HUES48 (cell line): ENCODE results near the gene SMURF2.

ENCODE experiments used
- H3K27ac ChIP-seq: one replicate; pipeline ENCODE4 v1.7.0; 2013; ENCODE audit warnings: low read depth, low read length, inconsistent platforms
- H3K27me3 ChIP-seq: 2 replicates; pipeline ENCODE4 v1.6.1; 2013; ENCODE audit warnings: mild to moderate bottlenecking, low read length; ENCODE audit not compliant: control insufficient read depth, insufficient read depth
- H3K36me3 ChIP-seq: 2 replicates; pipeline ENCODE4 v1.6.1; 2013; ENCODE audit warnings: low read length; ENCODE audit not compliant: control insufficient read depth, insufficient read depth
- H3K4me1 ChIP-seq: 2 replicates; pipeline ENCODE4 v1.6.1; 2013; ENCODE audit warnings: mild to moderate bottlenecking, low read length; ENCODE audit not compliant: control insufficient read depth, insufficient read depth
- H3K4me3 ChIP-seq: 2 replicates; pipeline ENCODE4 v1.5.1; 2013; ENCODE audit warnings: mild to moderate bottlenecking, low read depth, low read length
- H3K9ac ChIP-seq: 2 replicates; pipeline ENCODE4 v1.6.1; 2013; ENCODE audit warnings: mild to moderate bottlenecking, low read depth, low read length, moderate library complexity
- H3K9me3 ChIP-seq: 2 replicates; pipeline ENCODE4 v1.6.1; 2013; ENCODE audit warnings: low read length; ENCODE audit not compliant: control insufficient read depth, insufficient read depth

The SMURF2 gene

DNA sequence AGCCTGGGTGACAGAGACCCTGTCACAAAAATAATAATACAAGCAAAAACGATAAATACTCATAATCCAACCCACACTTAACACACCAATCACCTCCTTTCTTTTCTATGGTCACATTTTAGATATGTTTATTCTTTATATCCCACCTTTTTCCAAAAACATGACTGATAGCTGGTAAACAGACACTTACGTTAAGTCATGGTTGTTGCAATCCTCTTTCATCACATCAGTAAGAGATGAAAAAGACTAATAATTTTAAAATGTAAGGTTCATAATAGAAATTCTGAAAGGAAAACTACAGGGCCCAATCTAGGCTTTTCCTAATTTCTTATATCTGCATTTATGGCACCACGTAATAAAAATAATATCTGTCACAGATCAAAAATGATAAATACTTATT lies 10.2 kb downstream of the SMURF2 start:
- Histone ChIP-seq H3K36me3 (no peaks in the 10 kb centered on the region), H3K27ac (no peak overlapping the region), H3K27me3 (no peaks in the 10 kb centered on the region), H3K4me3 (no peak overlapping the region), H3K4me1 (peaks cover 5% of the 10 kb centered on the region; the same call in 1 of the 2 replicates), H3K9ac (no peak overlapping the region), H3K9me3 (no peaks in the 10 kb centered on the region)

DNA sequence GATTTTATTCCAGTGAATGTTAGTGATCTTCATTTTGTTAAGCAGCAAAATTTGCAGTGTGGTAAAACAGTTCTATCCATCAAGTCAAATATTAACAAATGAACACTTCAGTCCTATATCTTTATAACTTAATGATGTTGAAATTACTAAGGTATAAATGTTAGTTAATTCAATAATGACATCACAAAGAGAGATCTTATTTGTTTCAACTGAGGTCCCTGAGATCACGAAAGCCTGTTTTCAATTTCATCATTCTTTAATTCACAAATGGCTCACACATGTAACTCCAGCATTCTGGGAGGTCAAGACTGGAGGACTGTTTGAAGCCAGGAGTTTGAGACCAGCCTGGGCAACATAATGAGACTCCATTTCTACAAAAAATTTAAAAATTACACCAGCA lies 13.9 kb downstream of the SMURF2 start:
- no peaks in the 10 kb centered on the region for H3K27me3 ChIP-seq
- no peak overlapping the region for H3K9ac ChIP-seq
- H3K4me1 ChIP-seq = no peaks in the 10 kb centered on the region
- no peak overlapping the region for H3K4me3 ChIP-seq
- no peaks in the 10 kb centered on the region for H3K36me3 ChIP-seq
- no peaks in the 10 kb centered on the region for H3K9me3 ChIP-seq
- H3K27ac ChIP-seq = no peak overlapping the region

DNA sequence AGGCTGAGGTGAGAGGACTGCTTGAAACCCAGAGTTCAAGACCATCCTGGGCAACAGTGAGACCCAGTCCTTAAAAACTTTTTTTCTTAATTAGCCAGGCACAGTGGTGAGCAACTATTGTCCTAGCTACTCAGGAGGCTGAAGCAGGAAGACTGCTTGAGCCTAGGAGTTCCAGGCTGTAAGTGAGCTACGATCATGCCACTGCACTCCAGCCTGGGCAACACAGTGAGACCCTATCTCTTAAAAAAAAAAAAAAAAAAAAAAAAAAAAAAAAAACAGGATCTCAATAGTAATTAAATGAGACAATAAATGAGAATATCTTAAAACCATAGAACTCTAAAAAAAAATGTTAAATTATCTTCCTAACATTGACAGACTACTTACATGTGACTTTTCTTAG lies 14.3 kb downstream of the SMURF2 start:
- Histone ChIP-seq H3K9me3 (no peaks in the 10 kb centered on the region), H3K4me3 (no peak overlapping the region), H3K27me3 (no peaks in the 10 kb centered on the region), H3K4me1 (no peaks in the 10 kb centered on the region), H3K27ac (no peak overlapping the region), H3K36me3 (no peaks in the 10 kb centered on the region), H3K9ac (no peak overlapping the region)

DNA sequence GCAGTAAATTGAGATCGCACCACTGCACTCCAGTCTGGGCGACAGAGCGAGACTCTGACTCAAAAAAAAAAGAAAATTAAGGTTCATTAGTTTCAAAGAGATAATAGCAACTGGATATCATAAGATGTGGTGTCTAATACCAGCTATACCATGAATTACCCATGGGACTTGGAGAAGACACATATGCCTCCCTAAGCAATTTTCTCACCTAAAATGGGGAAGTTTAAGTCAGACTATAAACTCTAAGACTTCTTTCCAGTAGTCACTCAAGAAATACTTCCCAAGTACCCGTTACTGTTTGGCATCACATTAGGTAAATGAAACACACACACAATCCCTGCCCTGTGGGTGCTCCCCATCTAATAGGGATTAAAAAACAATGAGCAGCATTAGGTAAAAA lies 22.6 kb downstream of the SMURF2 start:
- Histone ChIP-seq H3K36me3 (no peaks in the 10 kb centered on the region), H3K4me3 (no peak overlapping the region), H3K9me3 (no peaks in the 10 kb centered on the region), H3K27ac (no peak overlapping the region), H3K9ac (no peak overlapping the region), H3K4me1 (no peaks in the 10 kb centered on the region), H3K27me3 (no peaks in the 10 kb centered on the region)

DNA sequence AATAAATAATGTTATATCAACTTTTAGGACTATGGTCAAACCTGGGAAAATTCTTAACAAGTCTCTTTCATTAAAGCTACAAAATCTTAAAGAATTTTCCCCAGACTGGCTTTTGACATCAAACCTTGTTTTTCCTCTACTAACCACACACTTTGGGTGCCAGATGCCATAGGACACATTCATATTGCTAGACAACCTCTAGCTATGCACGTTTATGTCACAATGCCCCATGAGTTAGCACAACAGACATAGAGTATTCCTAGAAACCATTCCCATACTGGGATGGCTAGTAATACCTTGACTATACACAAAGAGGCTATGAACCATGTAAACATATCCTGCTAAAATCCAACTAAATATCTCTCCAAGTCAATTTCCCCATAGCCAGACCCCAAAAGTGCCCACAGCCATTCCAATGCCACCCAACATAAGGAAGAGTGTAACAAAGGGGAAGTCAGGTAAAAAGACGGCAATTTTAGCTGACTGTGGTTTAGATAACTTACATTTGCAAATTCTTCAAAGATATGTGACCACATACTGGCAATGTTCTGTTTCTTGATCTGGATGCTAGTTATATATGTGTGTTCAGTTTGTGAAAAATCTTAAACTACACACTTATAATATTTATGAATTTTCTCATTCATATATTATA lies 23.4 kb downstream of the SMURF2 start:
- Histone ChIP-seq H3K4me1 (no peaks in the 10 kb centered on the region), H3K4me3 (no peak overlapping the region), H3K27me3 (no peaks in the 10 kb centered on the region), H3K9ac (no peak overlapping the region), H3K27ac (no peak overlapping the region), H3K9me3 (no peaks in the 10 kb centered on the region), H3K36me3 (no peaks in the 10 kb centered on the region)

DNA sequence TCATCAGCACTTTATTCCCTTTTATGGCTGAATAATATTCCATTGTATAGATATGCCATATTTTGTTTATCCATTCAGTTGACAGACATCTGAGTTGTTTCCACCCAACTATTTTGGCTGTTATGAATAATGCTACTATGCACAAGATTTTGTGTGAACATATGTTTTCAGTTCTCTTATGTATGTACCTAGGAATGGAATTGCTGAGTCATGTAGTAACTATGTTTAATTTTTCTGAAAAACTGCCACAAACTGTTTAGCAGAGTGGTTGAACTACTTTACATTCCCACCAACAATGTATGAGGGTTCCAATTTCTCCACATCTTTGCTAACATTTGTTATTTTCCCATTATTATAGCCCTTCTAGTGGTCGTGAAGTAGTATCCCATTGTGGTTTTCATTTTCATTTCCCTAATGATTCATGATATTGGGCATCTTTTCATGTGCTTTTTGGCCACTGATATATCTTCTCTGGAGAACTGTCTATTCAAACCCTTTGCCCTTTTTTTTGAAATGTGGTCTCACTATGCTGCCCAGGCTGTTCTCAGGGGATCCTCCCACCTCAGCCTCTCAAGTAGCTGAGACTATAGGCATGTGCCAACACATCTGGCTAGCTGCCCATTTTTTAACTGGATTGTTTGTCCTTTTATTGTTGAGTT lies 26.3 kb downstream of the SMURF2 start:
- no peaks in the 10 kb centered on the region for H3K27me3 ChIP-seq
- no peak overlapping the region for H3K9ac ChIP-seq
- H3K36me3 ChIP-seq = no peaks in the 10 kb centered on the region
- no peaks in the 10 kb centered on the region for H3K9me3 ChIP-seq
- no peak overlapping the region for H3K27ac ChIP-seq
- no peak overlapping the region for H3K4me3 ChIP-seq
- H3K4me1 ChIP-seq = no peaks in the 10 kb centered on the region

DNA sequence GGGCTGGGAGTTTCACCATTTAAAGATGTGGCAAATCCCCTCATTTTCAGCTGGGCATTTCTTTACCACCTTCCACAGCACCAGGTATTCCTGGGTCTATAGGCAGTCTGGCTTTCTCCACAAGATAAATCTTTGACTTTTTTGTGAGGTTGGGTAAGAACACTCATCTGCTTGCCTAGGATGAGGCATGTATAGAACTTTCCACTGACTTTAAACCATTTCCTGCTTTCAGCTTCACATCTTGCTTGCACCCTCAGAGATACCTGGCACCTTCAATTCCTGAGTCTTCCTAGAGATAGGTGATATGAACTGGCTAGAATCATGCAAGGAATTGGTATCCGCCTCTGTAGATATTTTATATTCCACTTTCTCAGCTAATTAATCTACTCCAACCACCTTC lies 27.9 kb downstream of the SMURF2 start:
- Histone ChIP-seq H3K36me3 (no peaks in the 10 kb centered on the region), H3K4me1 (no peaks in the 10 kb centered on the region), H3K4me3 (no peak overlapping the region), H3K27me3 (no peaks in the 10 kb centered on the region), H3K27ac (no peak overlapping the region), H3K9ac (no peak overlapping the region), H3K9me3 (no peaks in the 10 kb centered on the region)

DNA sequence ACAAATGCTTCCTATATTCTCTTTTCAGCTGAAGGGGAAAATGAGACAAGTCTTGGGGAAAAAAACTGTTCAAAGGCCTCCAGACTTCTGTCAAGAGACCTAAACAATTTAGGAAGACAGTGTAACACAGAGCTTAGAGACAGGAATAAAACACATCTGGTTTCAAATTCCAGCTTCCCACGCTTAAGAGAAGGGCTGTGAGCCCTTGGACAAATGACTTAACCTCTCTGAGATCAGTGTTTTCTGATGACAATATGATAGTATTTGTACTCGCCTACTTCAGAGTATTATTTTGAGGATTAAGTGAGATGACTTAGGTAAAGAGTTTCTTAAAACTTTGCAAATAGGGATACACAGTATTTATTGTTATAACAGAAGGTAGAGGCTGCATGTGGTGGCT lies 29.5 kb downstream of the SMURF2 start:
- Histone ChIP-seq H3K27me3 (no peaks in the 10 kb centered on the region), H3K9me3 (no peaks in the 10 kb centered on the region), H3K9ac (no peak overlapping the region), H3K4me1 (no peaks in the 10 kb centered on the region), H3K36me3 (no peaks in the 10 kb centered on the region), H3K27ac (no peak overlapping the region), H3K4me3 (no peak overlapping the region)

DNA sequence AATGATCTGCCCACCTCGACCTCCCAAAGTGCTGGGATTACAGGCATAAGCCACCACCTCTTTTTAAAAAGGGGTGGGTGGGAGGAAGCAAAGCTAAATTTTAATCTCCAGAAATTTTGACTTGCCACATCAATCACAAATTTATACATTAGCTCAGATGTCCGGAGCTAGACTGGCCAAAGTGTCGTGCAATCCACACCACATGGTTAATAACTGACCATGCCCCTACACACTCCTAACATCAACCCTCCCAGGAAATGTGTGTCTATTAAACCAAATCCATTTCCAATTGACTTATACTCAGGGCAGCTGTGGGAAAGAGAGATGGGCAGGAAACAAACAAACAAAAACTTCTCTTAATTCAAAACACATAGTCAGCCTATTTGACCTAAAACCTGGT lies 29.9 kb downstream of the SMURF2 start:
- Histone ChIP-seq H3K4me1 (no peaks in the 10 kb centered on the region), H3K27me3 (no peaks in the 10 kb centered on the region), H3K4me3 (no peak overlapping the region), H3K27ac (no peak overlapping the region), H3K9ac (no peak overlapping the region), H3K9me3 (no peaks in the 10 kb centered on the region), H3K36me3 (no peaks in the 10 kb centered on the region)

DNA sequence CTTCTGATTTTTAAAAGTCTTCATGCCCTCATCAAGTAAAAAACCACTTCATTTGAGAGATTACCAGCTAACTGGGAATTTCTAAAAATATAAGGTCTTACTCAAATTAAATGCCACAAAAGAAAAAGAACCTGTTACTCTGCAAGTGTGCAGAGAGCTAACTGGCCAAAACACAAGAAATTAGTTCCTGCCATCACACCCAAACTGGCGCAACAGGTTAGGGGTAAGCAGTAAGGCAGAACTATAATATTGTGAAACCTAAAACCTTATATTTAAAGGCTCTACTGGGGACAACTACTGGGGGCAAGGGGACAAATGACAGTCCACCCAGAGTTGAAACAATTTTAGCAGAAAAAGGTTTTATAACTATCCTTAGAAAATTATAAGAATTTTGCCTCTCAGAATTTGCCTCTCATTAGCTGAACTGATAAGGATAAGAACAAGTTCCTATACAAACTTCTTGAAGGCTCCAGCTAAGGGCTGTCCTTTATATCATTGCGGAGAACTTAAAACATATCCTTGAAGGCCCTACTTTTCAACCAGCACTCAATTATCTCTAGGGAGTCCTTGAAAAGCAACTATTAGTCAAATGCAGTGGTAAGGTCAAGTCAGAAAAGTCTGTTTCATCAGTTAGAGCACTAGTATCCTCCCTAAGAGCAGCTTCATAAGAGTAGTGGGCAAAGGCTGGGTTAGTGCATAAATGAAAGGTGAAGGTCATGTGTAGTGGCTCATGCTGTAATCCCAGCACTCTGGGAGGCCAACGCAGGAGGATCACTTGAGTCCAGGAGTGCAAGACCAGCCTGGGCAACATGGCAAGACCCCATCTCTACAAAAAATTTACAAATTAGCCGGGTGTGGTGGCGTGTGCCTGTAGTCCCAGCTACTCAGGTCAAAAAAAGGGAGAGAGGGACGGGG lies 31.5 kb downstream of the SMURF2 start:
- no peaks in the 10 kb centered on the region for H3K36me3 ChIP-seq
- H3K4me1 ChIP-seq = no peaks in the 10 kb centered on the region
- no peak overlapping the region for H3K27ac ChIP-seq
- no peak overlapping the region for H3K4me3 ChIP-seq
- H3K27me3 ChIP-seq = no peaks in the 10 kb centered on the region
- H3K9ac ChIP-seq = no peak overlapping the region
- no peaks in the 10 kb centered on the region for H3K9me3 ChIP-seq

DNA sequence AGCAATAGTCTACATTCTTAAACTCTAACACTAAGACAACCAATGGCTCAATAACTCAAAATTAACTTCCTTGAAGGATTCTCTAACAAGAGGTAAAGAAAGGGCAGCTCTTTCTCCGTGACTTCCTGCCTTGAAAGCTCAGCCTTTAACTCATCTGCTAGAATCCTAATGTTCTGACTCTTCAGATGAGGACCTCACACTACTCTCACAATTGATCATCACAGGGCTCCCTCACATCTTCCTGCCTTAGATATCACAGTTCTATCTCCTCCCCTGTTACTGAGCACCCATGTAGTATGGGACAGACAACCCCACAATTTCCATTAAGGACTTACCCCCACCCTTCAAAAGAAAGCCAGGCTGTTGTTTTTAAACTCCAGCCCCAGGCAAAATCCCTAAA lies 33.5 kb downstream of the SMURF2 start:
- no peaks in the 10 kb centered on the region for H3K4me1 ChIP-seq
- H3K9ac ChIP-seq = no peak overlapping the region
- no peak overlapping the region for H3K27ac ChIP-seq
- no peak overlapping the region for H3K4me3 ChIP-seq
- H3K9me3 ChIP-seq = no peaks in the 10 kb centered on the region
- no peaks in the 10 kb centered on the region for H3K27me3 ChIP-seq
- no peaks in the 10 kb centered on the region for H3K36me3 ChIP-seq
